K562 (cell line): ENCODE measurements around the gene GRB2. TPM values are rescaled to one million over a fixed set of nuclear protein-coding genes. Genes with fewer than 3 reads are reported as not detected.

ENCODE experiments used
- CREB3 ChIP-seq: fragments of 450-650 bp; conservative IDR thresholded peaks from 2 replicates; pipeline ENCODE4 v1.6.1; 2016; ENCODE audit warnings: missing genetic modification characterization, low read depth, mild to moderate bottlenecking, missing compliant biosample characterization, moderate library complexity
- DNMT1 ChIP-seq: fragments of 450-650 bp; IDR thresholded peaks from 2 replicates; pipeline ENCODE4 v1.6.1; 2016; ENCODE audit warnings: antibody characterized with exemption, mild to moderate bottlenecking
- E4F1 ChIP-seq: fragments of 250-450 bp; sonication (Bioruptor Pico); IDR thresholded peaks from 2 replicates; pipeline ENCODE4 v1.5.0; 2021; ENCODE audit warnings: mild to moderate bottlenecking, borderline replicate concordance
- ELF2 ChIP-seq: fragments of 250-450 bp; sonication (Bioruptor Pico); IDR thresholded peaks from 2 replicates; pipeline ENCODE4 v1.5.0; 2021; ENCODE audit warnings: mild to moderate bottlenecking
- GTF2A2 ChIP-seq: IDR thresholded peaks from 2 replicates; pipeline ENCODE4 v1.6.1; 2016; ENCODE audit warnings: mild to moderate bottlenecking, missing genetic modification characterization, missing compliant biosample characterization
- HNRNPL ChIP-seq: fragments of 200-400 bp; formaldehyde crosslinking; IDR thresholded peaks from 2 replicates; pipeline ENCODE4 v1.6.1; 2017; ENCODE audit warnings: low read depth, mild to moderate bottlenecking, low read length
- HNRNPUL1 ChIP-seq: fragments of 200-400 bp; formaldehyde crosslinking; IDR thresholded peaks from 2 replicates; pipeline ENCODE4 v1.6.1; 2017; ENCODE audit warnings: low read length
- MAZ ChIP-seq, 2 experiments: fragments of 450-650 bp in 1 of 2; sonication (generic) in 1 of 2; formaldehyde crosslinking; IDR thresholded peaks in 1 of 2; conservative IDR thresholded peaks in 1 of 2; 2 replicates each; pipeline versions ENCODE4 v1.4.0 to v1.5.0; 2020; ENCODE audit warnings: mild to moderate bottlenecking in 1 of 2, missing genetic modification reagents in 1 of 2
- POLR2H ChIP-seq: IDR thresholded peaks from 2 replicates; pipeline ENCODE4 v1.6.1; 2016; ENCODE audit warnings: missing genetic modification characterization, low read depth, mild to moderate bottlenecking, control low read depth, missing compliant biosample characterization, moderate library complexity
- RBBP5 ChIP-seq: fragments of 200-600 bp; sonication (generic); IDR thresholded peaks from 2 replicates; pipeline ENCODE4 v1.6.1; 2012; ENCODE audit warnings: borderline replicate concordance, mild to moderate bottlenecking, low read length, control low read depth, inconsistent platforms; ENCODE audit not compliant: insufficient read depth, poor library complexity, severe bottlenecking
- TBL1XR1 ChIP-seq, 2 experiments: IDR thresholded peaks; 2 replicates each; pipeline ENCODE4 v1.6.1; 2012; ENCODE audit warnings: improper control_type of control experiment in 2 of 2, low read length in 2 of 2, mild to moderate bottlenecking in 1 of 2
- TEAD2 ChIP-seq: fragments of 450-650 bp; IDR thresholded peaks from 2 replicates; pipeline ENCODE4 v1.6.1; 2016; ENCODE audit warnings: missing genetic modification characterization, control low read depth, missing compliant biosample characterization
- TFAP4 ChIP-seq: sonication (generic); formaldehyde crosslinking; IDR thresholded peaks from 2 replicates; pipeline ENCODE4 v1.8.0; 2022; ENCODE audit warnings: missing genetic modification reagents, mild to moderate bottlenecking, moderate library complexity, borderline replicate concordance
- THAP7 ChIP-seq: fragments of 250-450 bp; sonication (Bioruptor Pico); IDR thresholded peaks from 2 replicates; pipeline ENCODE4 v1.5.0; 2021
- ZEB2 ChIP-seq: fragments of 450-650 bp; IDR thresholded peaks from 2 replicates; pipeline ENCODE4 v1.6.1; 2016
- ZFP30 ChIP-seq: fragments of 250-450 bp; sonication (Bioruptor Pico); IDR thresholded peaks from 2 replicates; pipeline ENCODE4 v1.8.0; 2022; ENCODE audit warnings: moderate library complexity, mild to moderate bottlenecking, inconsistent platforms, borderline replicate concordance
- ZNF121 ChIP-seq: sonication (generic); formaldehyde crosslinking; conservative IDR thresholded peaks from 2 replicates; pipeline ENCODE4 v1.8.0; 2022; ENCODE audit warnings: missing genetic modification reagents
- ZNF124 ChIP-seq: sonication (generic); formaldehyde crosslinking; IDR thresholded peaks from 2 replicates; pipeline ENCODE4 v1.8.1; 2022; ENCODE audit warnings: missing genetic modification reagents
- ZNF184 ChIP-seq: sonication (generic); formaldehyde crosslinking; IDR thresholded peaks from 2 replicates; pipeline ENCODE4 v1.5.0; 2020; ENCODE audit warnings: missing genetic modification reagents
- ZNF24 ChIP-seq: fragments of 450-650 bp; IDR thresholded peaks from 2 replicates; pipeline ENCODE4 v1.6.1; 2016
- ZNF830 ChIP-seq: fragments of 250-450 bp; sonication (Bioruptor Pico); IDR thresholded peaks from 2 replicates; pipeline ENCODE4 v1.5.0; 2021; ENCODE audit warnings: mild to moderate bottlenecking
- polyA plus RNA-seq, 8 experiments: library from polyadenylated mRNA; depleted of rRNA in 4 of 8; stranded (reverse) in 5 of 8; unstranded in 3 of 8; fragments of >200 nt; fragmentation: Nextera tagmentation in 2 of 8; fragmentation: Illumina TruSeq in 1 of 8; extraction: Ambion mirVana in 2 of 8; extraction: Trizol in 1 of 8; gene quantifications; 2 replicates each; pipeline versions ENCODE4 v1.2.1 to v1.2.3, GENCODE V29; 2011 to 2014; ENCODE audit warnings: inconsistent platforms in 1 of 8, missing spikeins in 1 of 8
- total RNA-seq, 7 experiments: library from RNA; depleted of rRNA in 6 of 7; stranded (reverse); fragments of >200 nt in 6 of 7; fragmentation: Illumina TruSeq in 2 of 7; extraction: Trizol in 2 of 7; gene quantifications; 2 replicates each; pipeline versions ENCODE4 v1.2.1 to v1.2.3, GENCODE V29; 2011 to 2021; ENCODE audit warnings: low replicate concordance in 1 of 7

GRB2 gene
- total and polyA plus RNA-seq, 9 of the 15 experiments (the other 6 are each of a cell fraction or from before 2014, with no cell fraction given): 57.2 to 136 (median 84.8) TPM

GRCh38 chr17:75393523-75394331 is 11.8 kb downstream of the GRB2 start (continued):
- peak; percentile 92 for TF ChIP-seq TFAP4 (CRISPR knock-in tag)
- TF ChIP-seq GTF2A2: no peak
- TF ChIP-seq TBL1XR1 (IDR thresholded peaks at IDR 0.05; ENCODE audit: low read length in 2 of 2): no peak
- 0 out of 2 replicates have a peak, but pooled peaks have one; percentile 29 for TF ChIP-seq ZEB2
- TF ChIP-seq ZFP30 (CRISPR knock-in tag): no peak
- no peak for TF ChIP-seq THAP7 (CRISPR knock-in tag)
- peak; percentile 56 for TF ChIP-seq RBBP5
- no peak for TF ChIP-seq ZNF830
- TF ChIP-seq ZNF121 (CRISPR knock-in tag): no peak
- TF ChIP-seq ZNF124 (CRISPR knock-in tag): no peak
- TF ChIP-seq CREB3 (tag): no peak
- peak; percentile 93 to 96 for TF ChIP-seq MAZ (CRISPR knock-in tag; conservative IDR thresholded peaks at IDR 0.05 in 1 of 2, IDR thresholded peaks at IDR 0.05 in 1 of 2)
- no peak for TF ChIP-seq DNMT1
- no peak for TF ChIP-seq HNRNPL
- peak; percentile 21; the same call in 1 of the 2 replicates for TF ChIP-seq ZNF24
- no peak for TF ChIP-seq E4F1 (CRISPR knock-in tag)
- no peak for TF ChIP-seq ZNF184 (CRISPR knock-in tag)
- TF ChIP-seq TEAD2: no peak
- no peak for TF ChIP-seq HNRNPUL1
- TF ChIP-seq POLR2H (tag): no peak
- TF ChIP-seq ELF2: peak; percentile 79
